ENCODE measurements around the gene APOBEC2.

APOBEC2 gene

GRCh38 chr6:41038205-41038604, 14.8 kb upstream of the APOBEC2 start:
- no peak for DNase-seq

GRCh38 chr6:41039060-41039998, 13.7 kb upstream of the APOBEC2 start, which contains the start of gene UNC5CL:
Gene UNC5CL, minus strand, starts transcription at chr6:41039221. Its CDS starts 4,147 bp downstream, at chr6:41035074.
- DNase-seq = peak; percentile 30

GRCh38 chr6:41040101-41040939, 12.7 kb upstream of the APOBEC2 start:
- no peak for DNase-seq

DNA sequence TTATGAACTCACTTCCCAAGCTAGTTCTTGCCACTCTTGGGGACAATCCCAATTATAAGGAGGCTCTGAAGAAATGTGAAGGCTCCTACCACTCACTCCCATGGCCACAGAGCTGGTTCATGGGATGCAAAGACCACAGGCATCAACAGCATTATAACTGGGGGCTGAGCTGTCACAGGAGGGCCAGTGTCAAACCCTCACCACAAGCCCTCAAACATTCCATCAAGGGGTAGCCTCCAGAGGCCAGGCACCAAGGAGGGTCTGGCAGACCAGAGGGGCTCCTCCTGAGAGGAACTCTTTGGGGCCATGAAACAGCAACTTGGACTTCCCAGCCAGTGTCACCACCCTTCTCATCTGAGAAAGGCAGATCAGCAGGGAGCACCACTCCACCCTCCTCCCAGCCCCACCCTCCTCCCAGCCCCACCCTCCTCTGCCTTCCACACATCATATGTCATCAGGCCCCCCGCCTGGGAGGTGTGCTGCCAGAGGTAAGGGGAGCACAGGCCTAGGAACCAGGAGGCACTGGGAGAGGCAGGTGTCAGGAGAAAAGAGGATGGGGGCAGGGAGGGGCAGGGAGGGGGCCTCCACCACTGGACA, 12.0 kb upstream of the APOBEC2 start:
- no peak for DNase-seq

DNA sequence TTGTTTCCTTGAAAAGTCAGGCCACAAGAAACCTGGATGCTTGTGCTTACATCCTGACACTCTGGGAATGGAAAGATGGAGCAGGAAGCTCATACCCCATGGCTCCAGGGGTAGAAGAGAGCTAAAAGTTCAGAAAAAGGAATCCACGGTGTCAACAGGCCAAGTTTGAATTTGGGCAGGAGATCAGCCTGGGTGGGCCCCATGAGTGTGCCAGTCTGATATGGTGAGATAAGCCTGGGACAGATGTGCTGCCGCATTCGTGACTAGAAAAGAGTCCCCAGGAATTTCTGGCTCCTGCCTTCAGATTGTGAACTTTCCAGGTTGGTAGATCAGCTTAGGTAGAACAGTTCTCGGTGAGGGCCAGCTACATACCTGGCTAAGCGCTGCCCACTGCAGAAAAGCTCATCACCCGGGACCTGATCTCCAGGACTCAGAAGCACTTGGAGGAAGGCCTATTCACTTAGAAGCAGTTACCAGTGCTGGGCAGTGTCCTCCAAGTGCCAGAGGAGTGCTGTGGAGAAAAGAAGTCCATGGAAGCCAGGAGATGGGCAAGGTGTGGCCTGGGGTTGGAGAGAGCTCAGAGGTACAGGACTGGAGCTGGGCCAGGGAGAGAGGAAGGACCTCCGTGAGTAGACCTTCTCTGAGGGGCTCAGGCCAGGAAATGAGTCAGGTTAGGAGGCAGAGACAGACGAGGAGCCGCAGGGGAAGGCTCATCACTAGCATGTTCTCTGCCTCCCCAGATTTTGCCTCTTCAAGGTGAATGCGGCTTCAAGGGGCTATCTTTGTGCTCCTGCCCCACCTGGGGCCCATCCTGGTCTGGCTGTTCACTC, 10.6 kb upstream of the APOBEC2 start, which contains the start of gene TSPO2:
Gene TSPO2 (plus strand): TSS at position 242 of the 830 bp plus-strand sequence. CDS start 519 bp downstream, at position 761.
- no peak for DNase-seq

GRCh38 chr6:41043151-41043550, 9.9 kb upstream of the APOBEC2 start:
- no peak for DNase-seq

DNA sequence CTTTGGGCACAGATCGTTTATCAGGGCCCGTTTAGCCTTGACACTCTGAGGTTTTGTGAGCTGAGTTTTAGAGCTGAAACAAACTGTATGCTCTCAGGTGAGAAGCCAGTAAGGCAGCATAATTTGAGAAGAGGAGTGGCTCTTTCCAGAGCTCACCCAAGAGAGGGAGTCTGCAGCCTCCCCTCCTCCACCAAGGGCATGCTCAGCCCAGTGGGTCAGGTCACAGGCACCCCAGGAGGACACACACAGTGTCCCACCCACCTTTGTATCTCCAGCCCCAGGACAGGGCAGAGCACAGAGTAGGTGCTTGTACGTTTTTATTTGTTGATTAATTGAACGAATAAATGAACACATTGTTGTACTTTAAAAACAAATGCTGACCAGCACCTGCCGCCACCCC, 7.3 kb upstream of the APOBEC2 start:
- no peak for DNase-seq

- DNase-seq = no peak
These were observed 6.9 kb upstream of the APOBEC2 start for GRCh38 chr6:41046084-41046483.

DNA sequence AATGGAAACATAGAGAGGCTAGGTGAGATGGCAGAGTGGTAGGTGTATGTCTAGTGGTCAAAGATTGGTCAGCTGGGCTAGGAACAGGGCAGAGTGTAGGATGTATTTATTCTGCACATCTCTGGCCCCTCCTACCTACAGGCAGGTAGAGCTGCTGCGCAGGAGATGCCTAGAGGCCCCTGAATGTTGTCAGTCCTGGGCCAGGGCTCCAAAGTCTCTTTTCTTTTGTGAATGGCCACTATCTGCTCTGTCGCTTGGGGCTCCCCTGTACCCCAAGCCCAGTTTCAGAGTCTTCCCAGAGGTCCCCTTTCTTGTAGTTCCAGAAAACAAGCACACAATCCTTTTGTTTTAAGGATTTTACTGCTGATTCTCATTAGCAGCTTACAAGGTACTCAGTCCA, 5.7 kb upstream of the APOBEC2 start:
- no peak for DNase-seq

GRCh38 chr6:41047745-41048732, 5.0 kb upstream of the APOBEC2 start:
- no peak for DNase-seq

GRCh38 chr6:41049521-41049920, 3.5 kb upstream of the APOBEC2 start:
- DNase-seq = no peak

GRCh38 chr6:41049955-41050354, 3.0 kb upstream of the APOBEC2 start:
- no peak for DNase-seq

GRCh38 chr6:41050536-41050935, 2.5 kb upstream of the APOBEC2 start:
- no peak for DNase-seq

DNA sequence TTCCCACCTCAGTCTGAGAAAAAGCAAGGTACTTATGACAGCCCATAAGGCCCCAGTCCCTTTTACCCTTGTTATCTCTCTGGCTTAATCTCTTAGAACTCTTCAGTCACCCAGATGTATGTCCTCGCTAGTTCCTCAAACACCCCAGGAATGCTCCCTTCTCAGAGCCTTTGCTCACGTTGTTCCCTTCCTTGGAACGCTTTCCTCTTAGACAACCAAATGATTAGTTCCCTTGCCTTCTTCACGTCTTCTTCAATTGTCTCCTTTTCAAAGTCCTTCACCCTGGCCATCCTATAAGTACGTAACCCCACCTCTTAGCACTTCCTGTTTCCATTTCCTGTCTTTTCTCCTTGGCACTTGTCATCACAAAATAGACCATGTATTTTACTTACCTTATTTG, 1.1 kb upstream of the APOBEC2 start:
- no peak for DNase-seq

DNA sequence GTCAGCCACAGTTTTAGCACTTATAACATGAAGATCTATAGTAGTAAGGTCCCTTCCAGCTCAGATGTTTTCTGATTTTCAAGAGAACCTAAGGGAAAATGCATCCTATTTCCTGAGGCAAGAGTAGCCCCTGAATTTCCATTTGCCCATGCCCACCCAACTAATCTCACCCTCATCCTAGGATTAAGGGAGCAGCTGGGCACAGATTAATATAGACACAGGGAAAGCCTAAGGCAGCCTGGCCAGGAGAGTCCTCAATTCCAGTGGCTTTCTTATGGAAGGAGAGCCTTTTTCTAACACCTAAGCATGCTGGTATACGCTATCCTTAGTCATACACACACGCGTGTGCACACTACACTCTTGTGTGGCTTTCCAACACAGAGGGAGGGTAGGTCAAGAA, 1.5 kb downstream of the APOBEC2 start:
- DNase-seq = no peak

GRCh38 chr6:41055149-41055548, 2.1 kb downstream of the APOBEC2 start:
- no peak for DNase-seq

GRCh38 chr6:41056768-41057490, 3.9 kb downstream of the APOBEC2 start:
- no peak for DNase-seq

GRCh38 chr6:41058783-41059181, 5.8 kb downstream of the APOBEC2 start:
- DNase-seq = no peak

DNA sequence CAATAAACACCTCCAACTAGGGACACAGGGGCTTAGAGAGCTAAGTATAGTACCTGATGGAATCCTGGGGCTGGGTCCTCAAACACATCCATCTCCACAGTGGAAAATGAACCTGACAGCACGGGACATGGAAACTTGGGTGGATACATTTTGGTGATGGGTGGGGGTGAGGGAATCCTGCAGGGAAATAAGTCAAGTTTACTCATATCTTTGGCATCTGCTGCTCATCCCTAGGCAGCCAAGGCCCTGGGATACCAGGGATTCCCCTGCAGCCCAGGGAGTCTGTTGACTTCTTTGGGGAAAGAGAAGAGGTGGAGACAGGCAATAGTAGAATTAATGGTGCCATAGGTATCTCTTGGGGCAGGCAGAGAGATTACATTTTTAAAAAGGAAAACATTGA, 6.6 kb downstream of the APOBEC2 start:
- no peak for DNase-seq

DNA sequence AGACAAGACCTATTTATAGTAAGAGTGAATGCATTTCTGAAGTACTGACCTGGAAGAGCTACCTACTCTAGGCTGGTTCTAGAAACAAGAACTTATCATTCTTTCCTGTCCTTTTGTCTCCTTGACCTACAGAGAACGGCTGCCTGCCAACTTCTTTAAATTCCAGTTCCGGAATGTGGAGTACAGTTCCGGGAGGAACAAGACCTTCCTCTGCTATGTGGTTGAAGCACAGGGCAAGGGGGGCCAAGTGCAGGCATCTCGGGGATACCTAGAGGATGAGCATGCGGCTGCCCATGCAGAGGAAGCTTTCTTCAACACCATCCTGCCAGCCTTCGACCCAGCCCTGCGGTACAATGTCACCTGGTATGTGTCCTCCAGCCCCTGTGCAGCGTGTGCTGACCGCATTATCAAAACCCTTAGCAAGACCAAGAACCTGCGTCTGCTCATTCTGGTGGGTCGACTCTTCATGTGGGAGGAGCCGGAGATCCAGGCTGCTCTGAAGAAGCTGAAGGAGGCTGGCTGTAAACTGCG, 8.3 kb downstream of the APOBEC2 start:
- DNase-seq = no peak
